ENCODE measurements around the gene SYP.
"Not testable (repeated sequence)": the region's sequence is repeated elsewhere in the genome, so short reads cannot be mapped to it uniquely, and the experiment has no call there.

The SYP gene

DNA sequence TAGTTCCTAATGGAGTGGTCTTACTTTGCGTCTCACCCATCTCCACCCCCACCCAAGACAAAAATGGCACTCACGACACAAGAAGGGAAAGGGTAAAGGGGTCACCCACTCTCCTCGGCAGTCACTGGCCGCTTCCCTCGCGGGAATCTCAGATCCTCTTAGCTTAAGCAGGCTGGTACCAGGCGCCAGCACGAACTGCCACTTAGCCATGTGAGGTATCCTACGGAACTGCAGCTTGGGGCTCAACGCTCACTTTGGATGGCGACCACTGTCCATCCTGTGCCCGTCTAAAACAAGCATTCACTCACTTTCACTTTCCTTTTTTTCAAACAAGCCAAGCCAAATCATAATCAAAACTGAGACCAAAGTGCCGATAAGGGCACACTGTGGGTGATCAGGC, 52.1 kb downstream of the SYP start:
- DNase-seq (ENCODE audit: low spot score): no peak
- TF ChIP-seq, protein P1, sequence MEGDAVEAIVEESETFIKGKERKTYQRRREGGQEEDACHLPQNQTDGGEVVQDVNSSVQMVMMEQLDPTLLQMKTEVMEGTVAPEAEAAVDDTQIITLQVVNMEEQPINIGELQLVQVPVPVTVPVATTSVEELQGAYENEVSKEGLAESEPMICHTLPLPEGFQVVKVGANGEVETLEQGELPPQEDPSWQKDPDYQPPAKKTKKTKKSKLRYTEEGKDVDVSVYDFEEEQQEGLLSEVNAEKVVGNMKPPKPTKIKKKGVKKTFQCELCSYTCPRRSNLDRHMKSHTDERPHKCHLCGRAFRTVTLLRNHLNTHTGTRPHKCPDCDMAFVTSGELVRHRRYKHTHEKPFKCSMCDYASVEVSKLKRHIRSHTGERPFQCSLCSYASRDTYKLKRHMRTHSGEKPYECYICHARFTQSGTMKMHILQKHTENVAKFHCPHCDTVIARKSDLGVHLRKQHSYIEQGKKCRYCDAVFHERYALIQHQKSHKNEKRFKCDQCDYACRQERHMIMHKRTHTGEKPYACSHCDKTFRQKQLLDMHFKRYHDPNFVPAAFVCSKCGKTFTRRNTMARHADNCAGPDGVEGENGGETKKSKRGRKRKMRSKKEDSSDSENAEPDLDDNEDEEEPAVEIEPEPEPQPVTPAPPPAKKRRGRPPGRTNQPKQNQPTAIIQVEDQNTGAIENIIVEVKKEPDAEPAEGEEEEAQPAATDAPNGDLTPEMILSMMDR (IDR thresholded peaks at IDR 0.05; ENCODE audit: extremely low read depth, insufficient read depth, missing control alignments): no peak
- in situ Hi-C loops (cut with MboI; ENCODE audit: low pct_unique_long_range_greater_than_20kb, low sequenced_read_pairs, unreplicated experiment): no loop called here

DNA sequence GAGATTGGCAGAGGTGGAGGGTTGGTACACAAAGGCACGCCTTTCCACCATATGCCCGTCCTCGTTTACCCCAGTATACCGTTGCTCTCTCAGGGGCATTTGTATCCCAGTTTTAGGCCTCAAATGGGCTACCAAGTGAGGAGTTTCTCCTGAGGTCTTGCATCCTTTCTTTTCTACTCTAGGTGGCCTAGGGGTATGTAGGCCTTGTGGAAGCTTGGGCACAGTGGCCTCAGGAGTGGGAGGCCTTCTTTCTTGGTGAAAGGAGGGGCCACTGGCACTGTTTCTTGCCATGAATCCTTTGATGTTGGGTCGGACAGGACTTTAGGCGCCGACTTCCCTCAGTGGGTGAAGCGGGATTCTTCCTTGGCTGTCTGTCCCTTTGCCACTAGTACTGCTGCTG, 52.7 kb downstream of the SYP start:
- DNase-seq (ENCODE audit: low spot score): no peak
- TF ChIP-seq, protein P1 (IDR thresholded peaks at IDR 0.05; ENCODE audit: extremely low read depth, insufficient read depth, missing control alignments): no peak
- in situ Hi-C loops (cut with MboI; ENCODE audit: low pct_unique_long_range_greater_than_20kb, low sequenced_read_pairs, unreplicated experiment): no loop called here

DNA sequence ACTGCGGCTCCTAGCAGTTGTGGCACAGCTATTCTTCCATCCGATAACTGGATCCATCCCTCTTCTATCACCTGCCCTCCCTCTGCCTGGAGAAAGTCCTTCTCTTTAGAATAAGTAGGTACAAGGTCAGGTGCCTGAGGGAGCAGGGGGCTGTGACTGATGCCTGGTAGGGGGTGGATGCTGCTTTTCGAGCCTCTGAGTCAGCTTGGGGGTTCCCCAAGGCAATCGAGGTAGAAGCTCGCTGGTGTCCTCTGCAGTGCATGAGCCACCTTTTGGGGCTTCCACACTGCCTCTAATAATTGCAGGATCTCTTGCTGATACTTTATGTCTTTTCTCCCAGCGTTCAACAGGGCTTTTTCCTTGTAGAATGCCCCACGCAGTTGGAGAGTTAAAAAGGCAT, 56.8 kb downstream of the SYP start:
- in situ Hi-C loops (cut with MboI; ENCODE audit: low pct_unique_long_range_greater_than_20kb, low sequenced_read_pairs, unreplicated experiment); DNase-seq (ENCODE audit: low spot score): not testable (repeated sequence)

DNA sequence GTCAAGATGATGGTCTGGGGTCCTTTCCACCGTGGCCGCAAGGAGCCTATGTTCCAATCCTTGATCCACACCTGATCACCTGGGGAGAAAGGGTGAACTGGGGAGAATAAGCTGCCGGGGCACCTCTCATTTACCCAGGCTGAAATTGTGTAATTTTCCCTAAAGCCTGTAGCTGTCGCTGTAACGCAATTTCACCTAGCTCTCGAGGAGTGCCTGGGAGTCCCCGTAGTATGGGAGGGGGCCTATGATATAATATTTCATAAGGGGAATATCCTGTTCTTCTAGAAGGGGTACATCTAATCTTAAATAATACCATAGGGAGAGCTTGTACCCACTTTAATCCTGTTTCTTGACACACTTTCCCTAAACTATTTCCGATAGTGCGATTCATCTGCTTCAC, 57.7 kb downstream of the SYP start:
- in situ Hi-C loops (cut with MboI; ENCODE audit: low pct_unique_long_range_greater_than_20kb, low sequenced_read_pairs, unreplicated experiment); DNase-seq (ENCODE audit: low spot score): not testable (repeated sequence)
- TF ChIP-seq, protein P1 (IDR thresholded peaks at IDR 0.05; ENCODE audit: extremely low read depth, insufficient read depth, missing control alignments): peak; percentile 44

DNA sequence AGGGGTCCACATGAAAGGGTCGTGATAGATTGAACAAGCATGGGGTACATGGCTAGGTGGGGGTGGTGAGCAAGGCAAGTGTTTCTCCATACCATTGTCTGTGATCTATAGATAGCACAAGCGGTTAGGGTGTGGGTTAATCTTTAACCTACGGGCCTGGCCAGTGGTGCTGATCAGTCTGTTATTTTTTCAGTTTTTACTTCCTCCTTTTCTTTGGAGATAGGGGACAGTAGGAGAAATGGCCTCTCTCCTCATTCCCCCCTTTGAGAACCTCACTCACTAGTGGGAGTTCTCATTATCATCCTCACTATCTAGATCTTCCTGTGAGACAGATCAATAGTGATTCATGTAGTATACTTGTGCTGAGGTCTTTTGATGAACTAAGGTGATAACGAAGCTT, 60.3 kb downstream of the SYP start:
- TF ChIP-seq, protein P1 (IDR thresholded peaks at IDR 0.05; ENCODE audit: extremely low read depth, insufficient read depth, missing control alignments): no peak
- in situ Hi-C loops (cut with MboI; ENCODE audit: low pct_unique_long_range_greater_than_20kb, low sequenced_read_pairs, unreplicated experiment): no loop called here
- DNase-seq (ENCODE audit: low spot score): no peak

All from GM13977 (cell line).